Endometrium (tissue), 2 donors: Measurements from ENCODE around the gene OR4D10.
A peak's percentile ranks its signal among the peaks of the same experiment; 100 is the strongest.
"Not testable (repeated sequence)": the region's sequence is repeated elsewhere in the genome, so short reads cannot be mapped to it uniquely, and the experiment has no call there.

Source experiments
- FAIRE-seq: peaks from 2 replicates; lab custom pipeline; 2012; peaks lifted over from hg19 to GRCh38; lab: Jason Lieb, UNC
- donor health status: control.
- donor health status: control.

Gene OR4D10

DNA sequence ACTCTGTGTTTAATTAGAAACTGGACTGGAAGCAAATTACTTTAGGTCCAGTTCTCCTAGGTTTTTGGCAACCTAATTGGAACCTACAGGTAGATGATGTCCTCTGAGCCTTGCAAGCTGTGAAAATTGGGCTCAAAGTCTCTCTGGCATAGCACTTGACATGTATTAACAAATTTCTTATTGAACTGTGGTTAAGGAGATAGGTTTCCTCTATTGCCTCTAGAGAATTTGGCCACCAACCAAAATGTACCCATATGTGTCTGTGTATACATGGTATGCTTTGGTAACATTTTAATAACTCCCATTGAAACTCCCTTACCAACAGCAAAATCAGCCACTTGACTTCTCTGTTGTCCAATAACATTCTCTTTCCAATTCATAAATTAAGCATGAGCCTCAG, at the start of gene OR4D10:
Gene OR4D10 (plus strand): TSS at position 301 of the 400 bp plus-strand sequence. CDS start 4,115 bp downstream, outside the sequence.
- FAIRE-seq = no peak

DNA sequence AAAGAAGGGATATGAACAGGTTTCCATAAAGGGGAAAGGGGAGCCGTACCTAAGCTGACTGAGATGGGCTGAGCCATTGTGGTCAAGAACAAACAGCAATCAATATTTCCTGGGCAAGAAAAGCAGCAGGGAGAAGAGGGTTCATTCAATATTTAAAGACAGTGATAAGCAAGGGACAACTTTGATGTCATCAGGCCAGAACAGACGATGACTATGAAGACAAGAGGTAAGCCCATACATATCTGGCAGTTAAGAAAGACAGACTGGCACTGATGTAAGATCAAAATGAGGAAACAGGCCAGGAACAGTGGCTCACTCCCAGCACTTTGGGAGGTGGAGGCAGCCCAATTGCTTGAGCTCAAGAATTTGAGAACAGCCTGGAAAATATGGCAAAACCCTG, 49.3 kb upstream of the OR4D10 start:
- no peak for FAIRE-seq

DNA sequence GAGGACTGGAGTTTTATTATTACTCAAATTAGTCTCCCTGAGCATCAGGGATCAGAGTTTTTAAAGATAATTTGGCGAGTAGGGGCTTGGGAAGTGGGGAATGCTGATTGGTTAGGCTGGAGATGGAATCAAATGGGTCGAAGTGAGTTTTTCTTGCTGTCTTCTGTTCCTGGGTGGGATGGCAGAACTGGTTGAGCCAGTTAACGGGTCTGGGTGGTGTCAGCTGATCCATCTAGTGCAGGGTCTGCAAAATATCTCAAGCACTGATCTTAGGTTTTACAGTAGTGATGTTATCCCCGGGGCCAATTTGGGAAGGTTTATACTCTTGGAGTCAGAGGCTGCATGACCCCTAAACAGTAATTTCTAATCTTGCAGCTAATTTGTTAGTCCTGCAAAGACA, 48.0 kb upstream of the OR4D10 start:
- FAIRE-seq = no peak

DNA sequence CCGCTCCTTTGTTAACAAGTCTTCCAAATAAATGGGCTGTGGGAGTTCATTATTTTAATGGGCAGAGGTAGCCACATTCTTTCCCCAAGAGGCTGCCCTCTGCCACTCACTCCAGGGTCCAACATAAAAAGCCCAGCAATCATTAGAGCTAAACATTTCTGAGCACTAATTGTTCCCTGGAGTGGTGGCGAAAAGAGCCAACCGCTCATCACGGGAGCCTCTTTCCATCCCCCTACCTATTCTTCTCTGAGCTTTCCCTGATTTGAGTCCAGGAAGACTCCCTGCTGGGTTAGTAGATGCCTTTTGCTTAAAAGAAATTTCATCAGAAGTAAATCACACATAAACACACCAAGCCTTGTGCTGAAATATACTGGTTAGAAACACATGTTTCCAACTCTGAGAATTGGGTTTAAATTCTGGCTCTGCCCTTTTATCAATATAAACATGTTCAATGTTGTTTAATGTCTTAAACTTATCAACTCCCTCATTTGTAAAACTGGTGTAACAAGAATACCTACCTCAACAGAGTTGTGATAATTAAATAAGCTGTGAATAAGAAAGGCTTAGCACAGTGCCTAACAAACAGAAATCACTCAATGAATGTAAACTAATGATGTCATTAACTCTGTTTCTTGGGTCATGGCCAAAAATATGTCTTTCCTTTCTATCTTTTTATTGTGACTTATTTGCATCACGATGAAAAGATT, 46.6 kb upstream of the OR4D10 start, which contains the start of gene OR5A2:
Gene OR5A2 (minus strand): TSS at position 53 of the 707 bp plus-strand sequence. CDS start 3,460 bp downstream, outside the sequence.
- FAIRE-seq = no peak

DNA sequence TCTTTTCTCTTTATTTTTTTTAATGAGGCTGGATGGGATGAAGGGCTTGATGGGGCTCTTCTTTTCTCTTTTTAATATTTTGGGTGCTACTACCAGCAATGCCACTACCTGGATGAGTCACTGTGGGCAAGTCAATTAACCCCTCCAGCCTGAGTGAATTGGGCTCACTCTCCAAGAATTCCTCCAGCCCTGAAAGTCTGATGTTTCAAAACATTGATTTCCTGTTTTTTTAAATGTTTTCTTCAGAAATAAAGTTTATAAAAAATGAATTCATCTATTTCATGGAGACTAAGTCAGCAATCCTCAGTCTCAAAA, 46.1 kb upstream of the OR4D10 start:
- no peak for FAIRE-seq

DNA sequence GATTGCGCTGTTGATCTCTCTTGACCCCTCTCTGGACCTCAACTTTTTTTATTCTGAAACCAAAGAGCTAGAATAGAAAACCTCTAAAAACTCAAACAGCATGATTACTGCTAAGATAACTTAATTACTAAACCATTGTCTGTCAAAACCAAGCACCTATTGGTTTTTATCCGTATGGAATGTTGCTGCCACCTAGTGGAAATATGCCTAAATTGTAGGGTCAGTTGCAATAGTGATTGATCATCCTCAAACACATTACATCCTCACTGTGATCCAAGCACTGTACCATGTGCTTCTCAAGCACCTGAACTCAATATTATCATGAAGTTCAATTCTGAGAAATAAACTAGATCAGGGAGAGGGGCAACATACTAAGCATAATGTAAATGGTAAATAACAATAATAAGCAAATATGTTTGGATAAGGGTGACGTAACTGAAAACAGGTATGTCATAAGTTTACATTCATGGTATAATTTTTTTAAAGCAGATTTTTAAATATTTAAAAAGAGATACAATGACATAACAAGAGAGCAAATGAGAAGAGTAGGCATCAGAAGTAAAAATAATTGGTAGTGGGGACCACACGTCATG, 43.1 kb upstream of the OR4D10 start:
- FAIRE-seq = peak; percentile 61

DNA sequence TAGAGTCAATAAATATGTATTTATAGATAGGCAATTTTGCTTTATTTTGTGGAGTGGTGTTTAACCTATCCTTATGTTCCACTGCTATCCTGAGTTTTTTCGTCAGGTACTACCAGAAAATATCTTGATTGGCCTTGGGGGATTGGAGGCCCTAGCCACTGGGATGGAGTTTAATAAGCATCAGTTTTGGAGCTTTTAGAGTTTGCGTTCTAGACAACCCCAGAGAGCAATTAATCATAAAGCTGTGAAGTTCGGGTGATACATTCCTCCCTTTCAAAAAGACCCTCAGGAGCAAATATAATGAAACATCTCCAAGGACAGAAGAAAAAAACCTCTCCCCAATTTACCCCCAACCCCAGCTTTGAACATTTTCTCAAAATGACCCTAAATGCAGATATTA, 36.9 kb upstream of the OR4D10 start, which contains the start of gene OR5A1:
Gene OR5A1 (plus strand): TSS at position 301 of the 400 bp plus-strand sequence. CDS start 6,700 bp downstream, outside the sequence.
- no peak for FAIRE-seq

DNA sequence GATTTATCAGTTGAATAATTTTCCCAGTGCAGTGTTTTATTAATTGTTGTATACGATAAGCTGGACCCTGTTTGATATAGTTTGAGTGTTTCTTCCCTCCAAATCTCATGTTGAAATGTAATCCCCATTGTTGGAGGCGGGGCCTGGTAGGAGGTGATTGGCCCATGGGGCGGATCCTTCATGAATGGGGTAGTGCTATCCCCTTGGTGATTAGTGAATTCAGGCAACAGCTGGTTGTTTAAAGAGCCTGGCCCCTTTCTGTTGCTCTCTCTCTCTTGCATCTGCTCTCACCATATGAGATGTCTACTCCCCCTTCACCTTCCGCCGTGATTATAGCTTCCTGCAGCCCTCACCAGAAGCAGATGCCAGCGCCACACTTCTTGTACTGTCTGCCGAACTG, 35.3 kb upstream of the OR4D10 start:
- no peak for FAIRE-seq

DNA sequence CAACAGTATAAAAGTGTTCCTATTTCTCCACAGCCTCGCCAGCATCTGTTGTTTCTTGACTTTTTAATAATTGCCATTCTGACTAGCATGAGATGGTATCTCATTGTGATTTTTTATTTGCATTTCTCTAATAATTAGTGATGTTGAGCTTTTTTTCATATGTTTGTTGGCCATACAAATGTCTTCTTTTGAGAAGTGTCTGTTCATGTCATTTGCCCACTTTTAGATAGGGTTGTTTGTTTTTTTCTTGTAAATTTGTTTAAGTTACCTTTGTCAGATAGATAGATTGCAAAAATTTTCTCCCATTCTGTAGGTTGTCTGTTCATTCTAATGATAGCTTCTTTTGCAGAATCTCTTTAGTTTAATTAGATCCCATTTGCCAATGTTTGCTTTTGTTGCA, 27.5 kb upstream of the OR4D10 start:
- FAIRE-seq = not testable (repeated sequence)

DNA sequence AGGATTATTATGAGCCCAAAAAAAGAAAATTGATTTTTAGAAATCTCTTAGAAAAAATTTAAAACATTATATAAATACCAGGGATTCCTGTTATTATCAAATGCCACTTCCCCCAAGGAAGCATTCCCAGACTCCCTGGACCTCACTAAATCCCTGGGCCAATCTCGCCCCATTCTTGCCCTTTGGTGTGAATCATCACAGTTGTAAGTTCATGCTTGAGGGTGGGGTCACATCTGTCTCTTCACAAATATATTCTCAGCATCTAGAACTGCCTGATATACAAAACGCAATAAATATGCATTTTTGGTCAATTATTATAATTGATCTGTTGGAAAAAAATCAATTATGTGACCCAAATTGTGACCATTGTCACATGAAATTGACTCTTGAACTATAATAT, 24.6 kb upstream of the OR4D10 start:
- no peak for FAIRE-seq

DNA sequence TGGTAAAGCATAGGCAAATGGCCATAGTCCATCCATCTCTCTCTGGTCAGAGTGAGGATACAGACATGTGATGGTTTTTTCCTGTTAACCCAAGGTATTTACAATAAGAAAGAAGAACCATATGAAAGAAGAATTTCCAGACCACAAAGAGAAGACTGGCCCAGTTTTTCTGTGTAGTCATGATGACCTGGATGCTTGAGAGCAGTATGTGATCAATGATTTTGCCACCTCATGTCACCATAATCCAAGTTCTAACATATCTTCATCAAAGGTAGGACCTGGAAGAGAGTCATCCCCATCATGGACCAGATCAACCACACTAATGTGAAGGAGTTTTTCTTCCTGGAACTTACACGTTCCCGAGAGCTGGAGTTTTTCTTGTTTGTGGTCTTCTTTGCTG, 16.5 kb upstream of the OR4D10 start, which contains the start of gene OR4D6:
Gene OR4D6 (plus strand): TSS at position 301 of the 400 bp plus-strand sequence. CDS start 0 bp downstream, at position 301.
- no peak for FAIRE-seq

DNA sequence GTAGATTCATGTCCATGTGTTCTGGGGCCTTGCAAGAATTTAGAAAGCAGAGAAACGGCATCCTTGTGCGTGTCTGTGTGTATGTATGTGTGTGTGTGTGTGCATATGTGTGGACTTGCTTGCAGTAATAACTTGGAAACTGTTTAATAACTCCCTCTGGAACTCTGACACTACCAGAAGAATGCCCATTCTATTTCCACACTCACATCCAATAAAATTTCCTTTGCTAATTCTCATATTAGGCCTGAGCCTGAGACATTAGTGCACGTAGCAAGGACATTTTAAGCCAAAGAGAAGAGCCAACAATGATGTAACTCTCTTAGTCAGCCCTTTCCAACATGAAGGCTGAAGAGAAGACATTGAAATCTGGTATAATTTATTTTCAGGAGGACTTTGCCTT, 13.2 kb upstream of the OR4D10 start:
- no peak for FAIRE-seq

DNA sequence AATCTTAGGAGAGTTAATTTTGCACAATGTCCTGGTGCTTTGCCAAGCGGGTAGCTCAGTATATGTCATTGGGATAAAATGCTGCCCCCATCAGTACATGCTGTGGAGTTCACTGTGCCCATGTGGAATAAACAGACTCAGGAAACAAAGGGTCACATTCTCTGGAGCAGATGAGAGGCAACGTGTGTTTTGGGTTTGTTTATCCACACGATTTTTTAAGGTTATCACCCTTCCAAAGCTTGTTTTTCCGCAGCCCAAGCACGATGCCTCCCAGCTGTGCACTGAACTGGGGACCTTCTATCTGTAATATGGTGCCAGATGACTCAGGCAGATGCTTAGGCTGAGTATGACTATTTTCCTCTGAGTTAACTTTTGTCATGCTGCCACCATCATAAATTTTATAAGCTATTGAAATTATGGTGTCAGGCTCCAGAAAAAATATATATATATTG, 9.9 kb upstream of the OR4D10 start:
- FAIRE-seq = no peak

DNA sequence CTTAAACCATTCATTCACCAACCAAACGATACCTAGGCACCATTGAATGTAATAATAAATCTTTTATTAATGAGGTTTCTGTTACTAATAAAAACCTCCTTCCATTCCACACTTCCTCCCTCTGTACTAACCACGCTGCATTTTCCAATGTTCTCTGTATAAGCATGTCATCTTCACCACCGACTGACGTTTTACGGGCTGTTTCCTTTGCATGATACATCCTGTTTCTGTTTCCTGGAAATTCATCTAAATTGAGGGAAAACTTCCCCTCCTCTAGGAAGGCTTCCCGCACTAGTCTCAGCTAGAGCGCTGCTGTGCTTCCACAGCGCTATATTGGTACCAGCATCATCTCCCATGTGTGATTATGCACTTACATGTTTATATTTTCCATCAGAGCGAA, 2.1 kb downstream of the OR4D10 start:
- no peak for FAIRE-seq

DNA sequence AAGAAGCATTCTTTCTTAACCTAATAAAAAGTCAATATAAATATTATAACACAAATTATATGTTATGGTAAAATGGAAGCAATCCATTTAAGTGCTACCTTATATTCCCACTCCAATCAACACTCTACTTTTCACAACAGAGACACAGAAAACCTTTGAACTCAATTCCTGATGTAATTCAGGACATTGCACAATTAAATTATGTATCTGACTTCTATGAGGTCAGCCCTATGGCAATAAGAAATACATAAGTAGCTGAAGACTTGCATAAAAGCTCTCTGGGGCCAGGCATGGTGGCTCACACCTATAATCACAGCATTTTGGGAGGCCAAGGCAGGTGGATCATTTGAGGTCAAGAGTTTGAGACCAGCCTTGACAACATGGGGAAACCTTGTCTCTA, 6.8 kb downstream of the OR4D10 start:
- FAIRE-seq = no peak

DNA sequence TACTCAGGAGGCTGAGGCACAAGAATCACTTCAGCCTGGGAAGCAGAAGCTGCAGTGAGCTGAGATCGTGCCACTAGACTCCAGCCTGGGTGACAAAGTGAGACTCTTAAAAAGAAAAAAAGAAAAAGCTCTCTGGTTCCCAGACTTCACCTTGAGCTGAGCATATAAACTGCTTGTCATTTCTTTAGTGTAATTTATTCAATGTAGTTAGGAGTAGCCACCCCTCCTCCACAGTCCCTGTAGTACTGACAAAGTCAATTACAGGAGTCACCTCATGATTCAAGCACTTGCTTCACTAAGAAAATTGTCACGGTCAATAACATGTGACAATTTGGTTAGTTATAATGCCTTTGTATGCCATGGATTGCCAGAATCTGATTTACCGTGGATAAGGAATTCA, 7.2 kb downstream of the OR4D10 start:
- FAIRE-seq = no peak

DNA sequence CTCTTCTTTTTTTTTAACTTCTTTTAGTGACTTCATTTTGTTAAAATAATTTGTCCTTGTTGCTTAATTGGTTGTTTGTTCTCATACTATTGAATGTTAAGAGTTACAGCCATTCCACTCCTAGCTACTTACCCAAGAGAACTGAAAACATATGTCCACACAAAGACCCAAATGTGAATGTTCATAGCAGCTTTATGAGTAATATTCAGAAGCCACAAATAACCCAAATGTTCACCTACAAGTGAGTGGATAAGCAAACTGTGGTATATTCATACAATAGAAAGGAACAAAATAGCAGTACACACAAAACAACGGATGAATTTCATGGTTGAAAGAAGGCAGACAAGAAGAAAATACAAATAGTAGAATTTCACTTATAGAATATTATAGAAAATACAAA, 28.8 kb downstream of the OR4D10 start:
- no peak for FAIRE-seq

DNA sequence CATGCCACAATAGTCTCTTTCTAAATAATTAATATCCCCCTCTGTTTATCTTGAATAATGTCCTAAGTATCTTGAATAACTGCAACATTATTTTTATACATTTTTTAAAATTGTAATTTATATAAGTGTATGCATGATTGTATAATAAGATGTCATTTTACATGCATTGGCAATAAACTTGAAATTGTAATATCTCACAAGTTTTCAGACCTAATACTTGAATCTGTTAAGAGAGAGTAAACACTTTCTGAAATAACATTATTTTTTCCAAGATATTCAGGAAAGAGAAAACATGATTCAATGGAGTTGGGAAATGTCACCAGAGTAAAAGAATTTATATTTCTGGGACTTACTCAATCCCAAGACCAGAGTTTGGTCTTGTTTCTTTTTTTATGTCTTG, 30.2 kb downstream of the OR4D10 start, which contains the start of gene OR4D11:
Gene OR4D11 (plus strand): TSS at position 301 of the 400 bp plus-strand sequence. CDS start 0 bp downstream, at position 301.
- FAIRE-seq = no peak

DNA sequence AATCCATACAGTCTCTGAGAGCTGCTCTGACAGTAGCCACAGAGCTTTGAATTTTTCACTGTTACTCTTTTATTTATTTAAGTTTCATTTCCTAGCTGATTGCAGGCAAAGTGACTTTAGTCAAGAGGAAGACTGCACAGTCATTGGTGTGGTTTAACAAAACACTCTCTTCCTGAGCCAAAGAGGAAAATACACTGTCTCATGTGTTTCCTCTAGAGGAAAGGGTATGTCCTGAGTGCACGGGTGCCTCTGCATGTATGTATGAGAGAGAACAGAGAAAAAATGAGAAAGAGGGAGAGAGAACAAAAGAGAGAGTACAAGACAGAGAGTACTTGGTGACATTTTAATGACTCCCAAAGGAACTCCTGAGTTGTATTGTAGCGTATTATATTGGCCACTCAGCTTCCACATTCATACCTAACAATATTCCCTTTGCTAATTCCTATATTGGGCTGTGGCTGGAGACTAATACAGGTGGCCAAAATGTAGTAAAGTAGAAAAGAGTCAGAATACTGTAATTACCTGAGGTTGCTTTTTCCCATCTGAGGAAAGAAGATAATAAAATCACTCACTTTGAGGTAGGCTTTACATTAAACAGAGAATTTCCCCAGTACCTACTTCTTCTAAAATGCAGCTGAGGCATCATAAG, 38.0 kb downstream of the OR4D10 start, which contains the start of gene OR4D9:
Gene OR4D9 (plus strand): TSS at position 599 of the 649 bp plus-strand sequence. CDS start 3,374 bp downstream, outside the sequence.
- FAIRE-seq = no peak

DNA sequence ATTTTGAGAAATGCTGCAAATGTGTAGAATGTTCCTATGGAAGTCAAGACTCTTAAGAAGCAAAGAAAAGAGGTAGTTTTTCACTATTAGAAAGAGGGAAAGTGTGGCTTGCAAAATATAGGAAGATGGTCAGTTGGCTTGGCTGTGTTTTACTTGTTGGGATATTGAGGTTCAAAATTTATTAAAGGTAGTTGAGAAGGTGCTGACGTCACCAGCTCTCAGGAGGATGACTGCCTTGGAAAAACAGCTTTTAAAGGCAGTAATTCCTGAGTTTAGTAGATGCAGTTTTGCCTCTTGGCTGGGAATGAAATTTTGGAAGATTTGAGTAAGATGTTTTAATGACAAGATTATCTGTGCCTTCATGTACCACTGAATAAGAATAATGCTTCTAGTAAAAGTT, 38.6 kb downstream of the OR4D10 start:
- no peak for FAIRE-seq

DNA sequence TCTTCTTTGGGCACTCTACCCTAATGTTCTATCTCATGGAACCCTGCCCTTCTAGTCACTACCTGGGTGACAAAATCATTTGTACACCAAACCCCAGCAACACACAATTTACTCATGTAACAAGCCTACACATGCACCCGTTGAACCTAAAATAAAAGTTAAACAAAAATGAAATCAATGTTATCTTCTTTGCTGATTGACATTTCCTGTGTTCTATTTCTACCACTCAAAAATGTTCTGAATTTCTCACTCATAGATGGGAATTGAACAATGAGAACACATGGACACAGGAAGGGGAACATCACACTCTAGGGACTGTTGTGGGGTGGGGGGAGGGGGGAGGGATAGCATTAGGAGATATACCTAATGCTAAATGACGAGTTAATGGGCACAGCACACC, 47.0 kb downstream of the OR4D10 start:
- FAIRE-seq = not testable (repeated sequence)

DNA sequence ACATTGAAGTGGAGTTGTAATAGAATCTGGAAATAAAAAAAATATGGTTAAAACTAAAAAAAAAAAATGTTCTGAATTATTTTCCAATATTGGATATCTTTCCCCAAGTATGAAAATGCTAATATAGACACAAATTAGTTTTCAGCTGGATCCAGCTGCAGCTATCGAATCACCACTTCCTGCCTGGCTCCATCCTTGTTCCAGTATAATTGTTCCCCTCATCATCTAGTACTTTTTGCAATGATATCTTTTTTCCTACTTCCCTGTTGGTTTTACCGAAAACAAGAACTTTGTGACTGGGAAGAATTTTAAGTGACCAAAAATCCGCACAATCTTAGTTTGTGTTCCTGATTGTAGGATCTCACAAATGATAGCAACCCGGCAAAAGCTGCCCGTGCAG, 47.6 kb downstream of the OR4D10 start:
- FAIRE-seq = no peak

DNA sequence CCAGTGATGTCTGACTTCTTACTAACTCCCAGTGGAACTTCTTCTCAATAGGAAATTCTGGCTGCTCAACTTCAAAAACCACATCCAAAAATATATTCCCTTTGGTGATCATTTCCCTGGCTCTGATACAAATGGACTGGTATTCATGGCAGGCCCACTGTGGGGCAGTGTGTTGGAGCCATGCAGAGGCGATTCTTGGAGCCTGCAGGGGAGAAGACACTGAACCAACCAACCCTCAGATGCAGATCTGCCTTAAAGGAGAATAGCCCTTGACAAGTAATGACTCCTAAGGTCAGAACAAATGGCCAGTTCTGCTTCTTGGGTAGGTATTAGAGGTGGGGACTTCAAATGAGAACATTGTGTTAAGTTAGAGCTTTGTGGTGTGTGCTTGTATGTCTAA, 50.4 kb downstream of the OR4D10 start:
- no peak for FAIRE-seq
